Hindlimb muscle (tissue), 1 donor: ENCODE measurements around the gene C19orf33. TPM values are rescaled to one million over a fixed set of nuclear protein-coding genes. Genes with fewer than 3 reads are reported as not detected.

Experiments used
- DNase-seq: peaks from one replicate; pipeline ENCODE4 v3.0.0-alpha.2; 2013
- polyA plus RNA-seq: library from polyadenylated mRNA; unstranded; fragments of 120-200 nt; gene quantifications from one replicate; pipeline ENCODE4 v1.2.1, GENCODE V29; 2013; ENCODE audit not compliant: insufficient read length

Gene C19orf33
- polyA plus RNA-seq, 1 donor = not detected

DNA sequence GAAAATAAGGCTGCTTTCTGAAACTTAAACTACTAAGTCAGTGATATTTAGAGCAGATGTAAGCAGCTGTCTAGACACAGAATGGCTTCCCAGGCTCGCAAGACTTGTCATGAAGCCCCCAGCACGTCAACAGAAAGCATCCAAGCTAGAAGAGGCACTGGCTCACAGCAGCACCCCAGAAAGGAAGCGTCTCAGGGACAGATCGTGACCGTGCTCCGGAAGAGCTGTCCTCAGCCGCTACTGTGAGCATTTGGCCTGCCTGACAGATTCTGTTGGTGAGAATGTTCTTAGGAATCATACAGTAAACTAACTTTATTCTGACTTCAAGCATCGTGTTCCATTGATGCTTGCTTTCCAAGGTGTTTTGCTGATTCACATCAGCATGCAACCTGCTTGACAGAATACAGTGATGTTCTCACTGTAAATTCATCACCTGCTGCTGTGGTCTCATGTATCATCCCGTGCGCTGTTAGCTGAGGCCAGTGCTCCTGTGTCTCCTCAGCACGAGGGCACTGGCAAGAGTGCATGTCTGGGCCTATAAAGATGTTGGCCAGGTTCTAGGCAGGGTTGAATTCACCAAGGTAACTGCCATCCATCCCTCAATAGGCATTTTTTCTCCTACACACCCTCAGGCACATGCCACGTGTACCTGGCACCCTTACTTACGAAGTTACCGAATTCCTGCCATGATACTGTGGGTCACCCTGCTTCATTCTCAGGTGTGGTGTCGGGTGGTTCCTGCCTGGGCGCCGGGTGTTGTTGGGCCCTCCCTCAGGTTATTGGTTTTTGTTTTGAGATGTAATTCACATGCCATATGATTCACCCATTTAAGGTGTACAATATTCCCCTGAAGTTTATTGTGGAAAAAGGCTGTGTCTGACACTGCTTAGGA, 23.8 kb upstream of the C19orf33 start:
- no peak for DNase-seq

- no peak for DNase-seq
Measured at GRCh38 chr19:38281811-38282566, 22.1 kb upstream of the C19orf33 start.

DNA sequence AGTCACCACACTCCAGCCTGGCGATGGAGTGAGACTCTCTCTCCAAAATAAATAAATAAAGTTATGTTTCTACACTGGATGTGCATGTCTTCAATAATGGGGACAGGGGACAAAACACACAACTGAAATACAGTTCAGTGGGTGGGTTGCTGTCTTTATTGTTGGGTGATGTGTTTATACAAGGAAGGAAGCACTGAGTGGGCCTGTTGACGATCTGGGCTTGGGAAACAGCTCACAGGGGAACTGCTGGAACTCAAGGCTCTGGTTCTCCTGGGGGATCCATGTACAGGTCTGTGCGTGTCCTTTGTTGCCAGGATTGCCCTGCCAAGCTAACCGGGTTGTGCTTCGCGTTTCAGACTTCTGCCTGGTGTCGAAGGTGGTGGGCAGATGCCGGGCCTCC, 20.8 kb upstream of the C19orf33 start:
- no peak for DNase-seq

DNA sequence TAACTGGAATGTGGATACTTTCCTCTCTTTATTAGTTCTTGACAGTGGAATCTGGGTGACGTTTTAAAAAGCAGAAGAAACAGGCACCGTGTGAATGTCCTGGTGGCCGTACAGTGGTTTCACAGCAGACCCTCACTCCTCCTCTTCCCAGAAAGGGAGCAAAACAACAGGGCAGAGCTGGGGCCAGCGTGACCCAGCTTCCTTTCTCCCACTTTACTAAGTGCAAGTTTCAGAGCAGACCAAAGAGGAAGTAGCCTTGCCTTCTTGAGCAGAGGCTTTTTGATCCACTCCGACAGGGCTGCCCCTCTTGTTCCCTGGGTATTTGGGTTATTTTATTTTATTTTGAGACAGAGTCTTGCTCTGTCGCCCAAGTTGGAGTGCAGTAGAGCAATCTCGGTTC, 19.6 kb upstream of the C19orf33 start:
- no peak for DNase-seq

DNA sequence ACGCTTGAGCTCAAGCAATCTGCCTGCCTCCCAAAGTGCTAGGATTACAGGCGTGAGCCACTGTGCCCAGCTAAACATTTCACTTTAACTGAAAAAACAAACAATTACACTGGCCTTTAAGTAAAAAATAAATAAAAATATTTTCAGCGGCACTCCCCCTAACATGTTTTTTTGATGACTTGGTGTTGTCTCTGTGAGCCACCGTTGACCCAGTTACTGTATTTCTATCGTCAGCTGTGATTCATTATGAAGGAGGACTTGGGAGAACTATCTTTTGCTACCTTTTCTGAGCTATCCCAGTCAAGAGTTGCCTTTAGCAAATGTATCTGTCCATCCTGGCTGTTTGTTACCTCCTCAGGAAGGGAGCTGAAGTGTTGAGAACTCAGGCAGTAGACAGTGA, 18.5 kb upstream of the C19orf33 start:
- no peak for DNase-seq

GRCh38 chr19:38287604-38288003, 16.4 kb upstream of the C19orf33 start:
- DNase-seq = no peak

DNA sequence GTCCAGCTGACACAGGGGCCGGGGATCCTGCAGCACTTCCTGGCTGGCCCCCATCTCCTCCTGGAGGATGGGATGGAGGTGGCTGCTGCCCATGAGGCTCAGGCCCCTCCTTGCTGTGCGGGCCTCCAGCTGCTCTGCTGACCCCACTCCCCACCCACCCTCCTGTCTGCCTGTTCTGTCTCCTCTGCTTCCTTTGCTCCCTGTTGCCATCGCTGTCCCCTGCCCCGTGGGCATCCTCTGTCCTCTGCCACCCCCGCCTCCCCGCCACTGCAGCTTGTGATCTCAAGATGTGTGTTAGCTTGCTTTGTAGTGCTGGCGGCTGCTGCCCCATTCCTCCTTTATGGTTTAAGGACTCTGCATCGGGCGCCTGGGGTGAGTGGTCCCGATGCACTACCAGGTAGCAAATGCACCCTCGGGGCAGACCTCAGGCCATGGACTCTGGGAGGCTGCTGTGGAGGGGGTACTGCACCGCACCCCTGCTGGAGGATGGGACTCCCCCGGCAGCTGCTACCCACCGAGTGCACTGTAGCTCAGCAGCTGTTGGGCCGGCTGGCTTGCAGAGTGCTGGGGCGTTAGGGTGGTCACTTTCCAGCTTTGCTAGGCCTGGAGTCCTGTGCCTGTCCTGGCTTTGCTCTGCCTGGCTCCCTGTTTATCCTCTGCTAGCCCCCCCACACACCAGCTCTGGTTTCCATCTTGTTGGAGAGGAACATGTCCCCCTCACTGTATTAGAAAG, 15.8 kb upstream of the C19orf33 start:
- no peak for DNase-seq

- no peak for DNase-seq
Measured at GRCh38 chr19:38289955-38290354, 14.1 kb upstream of the C19orf33 start.

- DNase-seq = peak; percentile 36
Measured at GRCh38 chr19:38290631-38291147, 13.4 kb upstream of the C19orf33 start.

- no peak for DNase-seq
Measured at GRCh38 chr19:38291855-38292254, 12.2 kb upstream of the C19orf33 start.

DNA sequence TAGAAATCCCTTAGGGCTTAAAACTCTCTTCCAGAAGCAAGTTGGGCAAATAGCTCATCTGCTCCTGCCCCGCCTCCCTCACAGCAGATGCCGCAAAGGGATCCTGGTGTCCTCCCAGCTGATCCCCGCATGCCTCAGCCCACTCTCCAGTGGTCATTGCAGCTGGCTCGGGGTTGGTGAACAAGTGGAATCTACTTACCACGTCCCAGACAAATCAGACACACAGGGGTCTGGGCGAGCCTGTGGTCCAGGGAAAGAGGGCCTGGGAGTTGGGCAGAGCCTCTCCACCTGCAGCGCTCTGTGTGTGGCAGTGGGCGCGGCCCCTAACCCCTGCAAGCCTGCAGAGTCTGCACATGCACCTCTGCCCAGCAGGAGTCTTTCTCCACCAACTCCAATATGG, 10.8 kb upstream of the C19orf33 start:
- DNase-seq = no peak

- no peak for DNase-seq
Measured at GRCh38 chr19:38294090-38294489, 10.0 kb upstream of the C19orf33 start.

GRCh38 chr19:38298821-38299680, 5.0 kb upstream of the C19orf33 start:
- no peak for DNase-seq

GRCh38 chr19:38304352-38304865, 358 bp downstream of the C19orf33 start:
- no peak for DNase-seq

DNA sequence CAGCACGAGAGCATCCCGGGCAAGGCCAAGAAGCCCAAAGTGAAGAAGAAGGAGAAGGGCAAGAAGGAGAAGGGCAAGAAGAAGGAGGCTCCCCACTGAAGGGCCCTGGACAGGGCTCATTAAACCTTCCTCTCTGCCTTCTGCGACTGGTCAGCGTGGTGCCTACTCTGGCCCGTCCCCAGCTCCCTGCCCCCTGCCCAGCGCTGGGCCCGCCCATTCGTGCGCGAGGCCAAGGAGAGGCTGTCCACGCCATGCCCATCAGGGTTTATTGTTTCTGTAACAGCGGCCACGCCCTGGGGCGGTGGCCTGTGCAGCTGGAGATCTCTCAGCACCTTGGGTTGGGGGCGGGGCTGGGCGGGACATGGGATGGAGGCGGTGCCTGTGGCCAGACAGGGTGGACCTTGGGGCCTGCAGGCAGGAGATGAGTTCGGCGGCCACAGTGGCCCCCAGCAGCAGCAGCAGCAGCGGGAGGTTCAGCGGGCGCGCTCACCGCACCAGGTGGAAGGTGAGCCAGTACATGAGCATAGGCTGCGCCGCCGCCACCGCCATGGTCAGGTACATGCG, 897 bp downstream of the C19orf33 start:
- DNase-seq = no peak

DNA sequence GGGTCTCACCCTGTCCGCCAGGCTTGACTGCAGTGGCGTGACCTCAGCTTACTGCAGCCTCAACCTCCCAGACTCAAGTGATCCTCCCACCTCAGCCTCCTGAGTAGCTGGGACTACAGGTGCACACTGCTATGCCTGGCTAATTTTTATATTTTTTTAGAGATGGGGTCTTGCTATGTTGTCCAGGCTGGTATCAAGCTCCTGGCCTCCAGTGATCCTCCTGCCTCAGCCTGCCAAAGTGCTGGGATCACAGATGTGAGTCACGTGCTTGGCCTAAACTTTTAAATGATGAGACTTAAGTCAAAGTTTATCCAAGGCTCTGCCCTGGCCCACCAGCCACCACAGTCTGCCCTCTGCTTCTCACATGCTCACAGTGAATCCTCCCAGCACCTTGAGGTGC, 2.2 kb downstream of the C19orf33 start:
- no peak for DNase-seq

GRCh38 chr19:38307076-38307475, 3.0 kb downstream of the C19orf33 start:
- DNase-seq = no peak

DNA sequence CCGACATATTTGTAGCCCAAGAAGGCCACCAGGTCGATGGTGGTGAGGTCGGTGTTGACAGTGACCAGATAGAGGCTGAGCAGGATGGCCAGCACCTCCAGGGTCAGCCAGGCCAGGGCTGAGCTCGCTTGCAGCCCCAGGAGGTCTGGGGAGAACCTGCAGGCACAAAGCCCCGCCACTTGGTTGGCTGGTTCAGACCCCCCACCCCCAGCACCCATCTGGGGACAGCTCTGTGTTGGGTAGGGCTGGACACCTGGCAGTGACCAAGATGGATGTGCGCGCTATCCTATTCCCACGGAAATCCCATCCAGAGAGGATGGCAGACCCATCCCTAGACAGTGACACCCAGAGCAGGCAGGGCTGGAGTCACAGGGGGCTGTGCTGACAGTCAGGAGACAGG, 3.5 kb downstream of the C19orf33 start:
- no peak for DNase-seq

DNA sequence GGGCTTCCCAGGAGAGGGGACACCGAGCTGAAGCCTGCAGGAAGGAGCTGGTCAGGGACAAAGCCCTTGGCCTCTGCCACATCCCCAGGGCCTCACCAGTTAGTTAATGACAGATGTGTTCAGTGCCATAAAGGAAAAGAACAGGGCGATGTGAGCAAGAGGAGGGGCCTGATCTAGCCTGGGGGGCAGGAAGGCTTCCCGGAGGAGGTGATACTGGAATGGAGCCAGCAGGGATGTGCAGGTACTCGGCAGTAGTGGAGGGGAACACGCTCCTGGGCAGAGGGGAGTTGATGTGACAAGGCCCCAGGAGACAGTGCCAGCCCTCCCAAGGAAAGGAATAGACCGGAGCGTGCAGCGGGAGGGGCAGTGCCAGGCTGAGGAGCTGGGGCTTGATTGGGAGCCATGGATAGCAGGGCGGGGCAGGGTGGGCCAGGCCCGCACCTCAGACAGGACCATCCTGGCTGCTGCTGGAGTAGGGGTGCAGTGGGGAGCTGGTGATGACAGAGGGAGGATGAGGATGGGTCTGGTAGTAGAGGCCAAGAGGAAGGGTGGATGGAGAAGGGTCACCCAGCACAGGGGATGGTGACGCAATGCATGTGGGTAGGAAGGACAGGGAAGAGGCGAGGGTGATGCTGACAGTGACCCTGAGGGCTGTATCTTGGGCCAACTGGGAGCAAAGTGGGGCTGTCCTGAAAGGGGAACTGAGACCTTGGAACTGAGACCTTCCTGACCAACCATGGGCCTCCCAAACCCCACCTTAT, 4.1 kb downstream of the C19orf33 start:
- no peak for DNase-seq

- no peak for DNase-seq
Measured at GRCh38 chr19:38308926-38309614, 5.0 kb downstream of the C19orf33 start.
